Measurements from ENCODE around the gene RASGEF1C.

DNA sequence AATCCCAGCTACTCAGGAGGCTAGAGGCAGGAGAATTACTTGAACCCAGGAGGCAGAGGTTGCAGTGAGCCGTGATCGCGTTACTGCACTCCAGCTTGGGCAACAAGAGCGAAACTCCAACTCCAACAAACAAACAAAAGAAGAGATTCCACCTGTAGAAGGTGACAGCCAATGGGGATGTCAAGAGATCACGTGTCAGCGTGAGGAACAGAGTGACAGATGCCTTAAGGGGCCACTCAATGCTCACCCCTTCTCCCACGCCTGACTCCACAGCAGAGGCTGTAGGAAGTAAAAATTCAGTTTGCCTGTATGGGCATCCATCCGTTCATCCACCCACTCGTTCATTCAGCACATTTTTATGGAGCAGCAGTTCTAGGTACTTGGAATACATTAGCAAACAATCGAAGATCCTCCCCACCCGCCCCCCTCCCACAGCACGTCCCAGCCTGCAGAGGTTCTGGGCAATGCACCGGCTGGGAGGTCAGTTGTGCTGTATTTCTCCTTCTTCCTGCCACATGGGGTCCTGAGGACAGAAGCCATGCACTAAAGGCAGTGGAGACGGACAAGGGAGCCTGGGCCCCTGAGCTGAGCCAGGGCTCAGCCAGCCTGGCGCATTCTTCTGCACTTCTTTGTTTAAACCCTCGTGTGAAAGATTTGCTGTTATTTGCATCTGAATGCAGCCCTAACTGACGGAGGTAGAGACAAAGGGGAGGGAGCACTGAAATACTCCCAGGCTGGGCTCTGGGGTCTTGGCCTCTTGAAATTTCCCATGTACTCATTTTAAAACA lies 126.2 kb downstream of the RASGEF1C start:
- no peak for TF ChIP-seq SIN3A (IDR thresholded peaks at IDR 0.05; ENCODE audit: borderline replicate concordance, insufficient read depth, low read length)
- no peak for TF ChIP-seq TAF1 (IDR thresholded peaks at IDR 0.05; ENCODE audit: borderline replicate concordance, insufficient read depth, low read length)
- TF ChIP-seq, protein P1, sequence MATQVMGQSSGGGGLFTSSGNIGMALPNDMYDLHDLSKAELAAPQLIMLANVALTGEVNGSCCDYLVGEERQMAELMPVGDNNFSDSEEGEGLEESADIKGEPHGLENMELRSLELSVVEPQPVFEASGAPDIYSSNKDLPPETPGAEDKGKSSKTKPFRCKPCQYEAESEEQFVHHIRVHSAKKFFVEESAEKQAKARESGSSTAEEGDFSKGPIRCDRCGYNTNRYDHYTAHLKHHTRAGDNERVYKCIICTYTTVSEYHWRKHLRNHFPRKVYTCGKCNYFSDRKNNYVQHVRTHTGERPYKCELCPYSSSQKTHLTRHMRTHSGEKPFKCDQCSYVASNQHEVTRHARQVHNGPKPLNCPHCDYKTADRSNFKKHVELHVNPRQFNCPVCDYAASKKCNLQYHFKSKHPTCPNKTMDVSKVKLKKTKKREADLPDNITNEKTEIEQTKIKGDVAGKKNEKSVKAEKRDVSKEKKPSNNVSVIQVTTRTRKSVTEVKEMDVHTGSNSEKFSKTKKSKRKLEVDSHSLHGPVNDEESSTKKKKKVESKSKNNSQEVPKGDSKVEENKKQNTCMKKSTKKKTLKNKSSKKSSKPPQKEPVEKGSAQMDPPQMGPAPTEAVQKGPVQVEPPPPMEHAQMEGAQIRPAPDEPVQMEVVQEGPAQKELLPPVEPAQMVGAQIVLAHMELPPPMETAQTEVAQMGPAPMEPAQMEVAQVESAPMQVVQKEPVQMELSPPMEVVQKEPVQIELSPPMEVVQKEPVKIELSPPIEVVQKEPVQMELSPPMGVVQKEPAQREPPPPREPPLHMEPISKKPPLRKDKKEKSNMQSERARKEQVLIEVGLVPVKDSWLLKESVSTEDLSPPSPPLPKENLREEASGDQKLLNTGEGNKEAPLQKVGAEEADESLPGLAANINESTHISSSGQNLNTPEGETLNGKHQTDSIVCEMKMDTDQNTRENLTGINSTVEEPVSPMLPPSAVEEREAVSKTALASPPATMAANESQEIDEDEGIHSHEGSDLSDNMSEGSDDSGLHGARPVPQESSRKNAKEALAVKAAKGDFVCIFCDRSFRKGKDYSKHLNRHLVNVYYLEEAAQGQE (IDR thresholded peaks at IDR 0.05; ENCODE audit: insufficient read depth in 1 of 2, low read depth in 2 of 2, low read length in 2 of 2), result no peak
- TF ChIP-seq POLR2AphosphoS5 (IDR thresholded peaks at IDR 0.05; ENCODE audit: low read depth, low read length), result no peak
- no peak for TF ChIP-seq FOXP2 (optimal IDR thresholded peaks at IDR 0.05; ENCODE audit: borderline replicate concordance, extremely low read depth, extremely low read length, insufficient read depth)

Measured in PFSK-1 (cell line).